ENCODE data around the gene SACS.
"Not testable (repeated sequence)": the region's sequence is repeated elsewhere in the genome, so short reads cannot be mapped to it uniquely, and the experiment has no call there.

SACS gene

DNA sequence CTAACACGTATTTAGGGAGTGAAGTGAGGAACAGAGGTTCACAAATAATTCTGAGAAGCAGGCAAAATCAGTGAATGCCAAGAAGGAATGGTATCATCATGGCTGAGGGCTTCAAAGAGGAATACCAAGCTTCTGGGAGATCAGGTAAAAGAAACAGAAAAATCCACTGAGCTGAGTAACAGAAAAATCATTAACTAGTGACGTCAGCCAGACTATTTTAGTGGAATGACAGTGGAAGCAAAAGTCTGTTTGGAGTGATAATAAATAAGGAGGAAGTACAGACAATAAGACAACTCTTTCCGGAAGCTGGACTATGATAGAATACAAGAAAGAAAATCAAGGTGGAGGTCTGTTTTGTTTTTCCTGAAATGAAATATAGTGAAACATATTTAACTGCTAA is 83.5 kb downstream of the SACS start:
- DNase-seq: no peak

DNA sequence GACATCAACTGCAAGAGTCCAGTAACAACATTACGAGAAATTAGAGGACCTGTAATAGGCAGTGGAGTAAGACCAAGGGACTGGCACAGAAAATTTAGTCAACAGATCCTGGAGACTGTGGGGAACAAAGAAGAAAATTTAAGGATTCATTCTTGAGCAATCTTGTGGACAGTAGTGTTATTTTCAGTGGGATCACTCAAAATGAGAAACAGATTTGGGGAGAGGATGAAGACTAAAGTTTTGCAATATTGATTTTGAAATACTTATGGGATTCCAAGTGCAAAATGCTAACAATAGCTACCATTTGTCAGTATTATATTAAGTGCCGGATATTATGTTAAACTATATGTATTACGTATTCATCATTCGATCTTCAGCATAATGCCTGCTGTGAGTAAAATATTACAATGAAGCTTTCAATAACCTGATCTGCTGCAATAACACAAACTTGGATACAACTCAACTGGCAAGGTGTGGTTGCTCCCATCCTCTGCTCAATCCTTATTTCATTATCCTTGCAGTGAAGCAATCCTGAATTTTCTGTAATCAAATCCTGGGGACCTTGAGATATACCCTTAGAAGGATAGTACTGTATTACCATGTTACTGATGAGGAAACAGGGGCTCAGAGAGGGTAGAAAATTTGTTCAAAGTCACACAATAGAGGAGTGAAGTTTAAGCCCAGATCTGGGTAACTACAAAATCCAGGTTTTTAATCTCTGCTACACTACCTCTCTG is 84.2 kb downstream of the SACS start:
- no peak for DNase-seq

DNA sequence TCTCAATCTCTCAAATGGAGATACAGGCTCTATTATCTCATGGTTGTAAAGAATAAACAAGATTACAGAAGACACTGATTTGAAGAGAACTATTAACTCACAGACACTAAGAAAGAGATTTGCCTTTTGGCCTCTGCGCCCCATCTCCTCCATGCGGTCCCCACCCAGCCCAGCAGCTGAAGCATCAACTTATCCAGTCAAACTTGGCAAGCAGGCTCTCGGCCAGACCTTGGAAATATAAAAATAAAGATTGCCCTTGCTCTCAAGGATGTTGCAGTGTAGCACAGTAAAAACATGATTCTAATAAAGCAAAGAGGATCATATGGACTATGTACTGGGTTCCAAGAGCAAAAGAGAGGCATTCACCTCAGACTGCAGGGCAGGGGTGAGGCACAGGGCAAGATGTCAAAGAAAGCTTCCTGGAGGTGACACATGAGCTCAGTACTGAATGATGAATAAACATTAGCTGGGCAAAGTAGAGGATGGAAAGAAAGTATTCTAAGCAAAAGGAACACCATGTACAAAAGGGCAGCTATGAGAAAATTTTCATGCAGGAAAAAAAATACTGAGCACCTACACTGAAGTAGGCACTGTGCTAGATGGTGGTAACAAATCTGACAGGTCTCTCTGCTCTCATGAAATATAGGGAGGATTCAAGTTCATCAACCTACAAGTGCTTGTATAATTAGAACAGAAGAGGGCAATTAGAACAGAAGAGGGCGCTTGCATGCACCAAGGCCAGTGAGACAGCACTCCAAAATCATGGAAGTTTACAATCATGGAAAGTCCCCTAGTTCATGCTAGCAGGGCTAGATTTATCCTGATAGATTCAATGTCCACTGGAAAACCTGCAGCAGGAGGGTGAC is 85.0 kb downstream of the SACS start:
- DNase-seq: no peak

DNA sequence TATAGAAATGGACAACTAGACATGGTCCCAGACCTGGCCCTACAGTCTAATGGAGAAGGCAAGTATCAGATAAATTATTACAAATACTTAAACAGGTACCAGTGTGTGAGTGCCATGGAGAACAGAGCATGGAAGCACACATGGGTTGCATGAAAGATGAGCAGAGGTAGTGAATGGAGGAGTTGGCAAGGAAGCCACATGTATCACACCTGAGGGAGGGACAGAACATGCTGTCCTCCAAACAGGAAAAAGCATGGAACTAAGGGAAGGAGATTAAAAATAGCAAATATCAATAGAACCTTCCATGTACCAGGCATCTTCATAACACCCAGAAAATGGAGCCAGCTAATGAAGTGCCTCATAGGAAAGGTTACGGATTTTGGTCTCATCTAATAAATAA is 85.9 kb downstream of the SACS start:
- no peak for DNase-seq

DNA sequence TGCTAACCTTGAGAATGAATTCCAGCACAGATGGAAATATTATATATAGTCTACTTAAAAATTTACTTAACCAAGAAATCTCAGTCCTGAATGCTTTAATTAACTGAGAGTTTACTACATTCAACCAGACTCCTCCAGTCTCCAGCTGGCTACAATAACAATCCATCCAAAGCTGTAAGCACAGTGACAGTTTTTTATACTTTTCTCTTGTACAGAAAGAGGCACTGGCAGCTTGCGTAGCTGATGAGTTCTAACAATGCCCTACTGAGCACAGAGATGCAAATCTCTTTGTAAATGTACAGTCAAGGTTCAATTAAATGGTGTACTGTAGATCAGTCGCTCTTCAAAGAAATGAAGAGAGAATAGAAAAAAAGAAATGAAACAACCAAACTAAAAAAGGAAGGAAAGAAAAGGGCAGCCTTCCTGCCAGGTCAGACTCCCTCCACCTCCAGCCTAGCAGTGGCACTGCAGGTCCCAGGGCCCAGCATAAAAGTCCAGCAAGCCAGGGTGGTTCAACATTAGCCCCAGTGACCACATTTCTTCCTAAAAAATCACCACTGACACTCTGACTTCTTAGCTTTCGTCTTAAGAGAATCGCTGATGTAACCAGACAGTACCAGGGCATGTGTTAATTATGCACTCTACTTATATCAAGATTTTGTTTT is 88.4 kb downstream of the SACS start:
- no peak for DNase-seq

DNA sequence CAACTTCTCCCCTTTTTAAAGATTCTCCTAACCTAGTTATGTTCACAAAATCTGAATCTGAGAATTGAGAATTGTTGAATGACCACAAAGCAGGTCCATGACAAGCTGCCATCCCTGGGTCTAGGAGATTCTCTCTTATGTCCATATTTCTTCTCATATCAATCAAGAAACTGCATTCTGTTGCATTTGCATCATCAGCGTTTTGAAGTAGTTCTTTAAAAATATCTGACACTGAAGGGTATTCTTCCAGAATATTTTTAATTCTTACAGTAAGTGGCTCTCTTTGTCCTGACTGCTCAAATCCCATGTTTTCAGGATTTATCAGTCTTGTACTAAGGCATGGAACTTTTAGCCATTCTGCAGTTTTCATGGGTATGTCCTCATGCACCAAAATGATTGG is 94.3 kb downstream of the SACS start:
- DNase-seq: no peak

DNA sequence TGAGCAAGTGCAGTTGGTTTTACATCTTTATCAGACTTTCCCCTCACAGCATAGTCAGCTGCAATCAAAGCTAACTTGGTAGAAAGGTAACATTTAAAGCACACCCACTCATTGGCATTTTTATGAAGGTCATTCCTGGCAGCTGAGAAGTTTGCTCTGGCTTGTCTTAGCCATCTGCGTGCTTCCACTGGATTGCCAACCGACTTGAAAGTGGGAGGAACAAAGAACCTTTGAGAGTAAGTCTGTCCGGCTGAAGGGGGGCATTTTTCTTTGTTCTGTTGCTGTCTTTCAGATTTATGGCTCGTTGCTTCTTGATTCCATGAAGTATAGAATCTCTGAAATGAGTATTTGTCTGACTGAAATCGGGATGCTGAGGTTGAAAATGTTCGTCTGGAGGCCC is 103.1 kb downstream of the SACS start:
- no peak for DNase-seq

DNA sequence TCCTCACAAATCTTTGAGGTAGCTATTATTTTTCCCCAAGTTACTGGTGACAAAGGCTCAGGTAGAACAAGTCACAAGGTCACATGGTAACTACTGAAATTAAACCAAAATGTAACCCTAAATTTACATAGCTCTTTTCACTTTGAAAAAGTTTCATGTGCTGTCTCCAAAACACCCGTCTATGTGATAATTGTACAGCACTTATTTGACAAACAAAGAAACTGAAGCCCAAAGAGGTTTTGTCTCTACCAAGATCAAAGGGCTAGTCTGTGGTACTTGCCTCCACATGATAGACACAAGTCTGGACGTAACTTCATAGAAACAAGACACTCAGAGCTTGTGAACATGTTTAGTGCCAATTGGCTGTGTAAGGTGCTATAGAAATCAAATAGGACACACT is 108.3 kb downstream of the SACS start:
- DNase-seq: no peak

DNA sequence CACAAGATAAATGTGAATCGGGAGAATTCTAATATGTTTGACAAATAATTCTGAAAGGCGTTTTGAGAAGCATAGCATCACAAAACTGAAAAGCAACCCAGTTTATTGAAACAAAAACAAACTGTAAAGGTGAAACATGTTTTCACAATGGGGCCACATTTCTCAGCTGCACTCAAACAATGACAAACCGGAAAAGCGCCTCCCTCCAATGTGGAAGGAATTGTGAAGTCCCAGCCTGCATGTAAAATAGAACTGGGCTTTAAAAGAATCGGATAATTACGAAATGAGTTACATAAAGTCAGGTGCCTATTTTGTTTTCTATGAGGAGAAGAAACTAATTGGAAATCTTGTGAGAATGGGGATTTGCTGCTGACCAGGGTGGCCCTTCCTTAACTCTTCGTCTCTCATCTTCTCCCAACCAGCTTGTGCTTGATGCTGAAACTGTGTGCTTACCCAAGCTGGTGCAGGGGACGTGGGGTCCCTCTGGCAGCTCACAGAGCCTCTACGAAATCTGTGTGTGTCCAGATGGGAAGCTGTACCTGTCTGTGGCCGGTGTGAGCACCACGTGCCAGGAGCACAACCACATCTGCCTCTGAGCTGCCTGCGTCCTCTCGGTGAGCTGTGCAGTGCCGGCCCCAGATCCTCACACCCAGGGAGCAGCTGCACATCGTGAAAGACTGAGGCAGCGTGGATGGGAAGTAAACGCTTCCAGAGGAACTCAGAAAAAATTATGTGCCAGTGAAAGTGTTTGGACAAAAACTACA is 109.4 kb downstream of the SACS start:
- DNase-seq: peak; percentile 17

DNA sequence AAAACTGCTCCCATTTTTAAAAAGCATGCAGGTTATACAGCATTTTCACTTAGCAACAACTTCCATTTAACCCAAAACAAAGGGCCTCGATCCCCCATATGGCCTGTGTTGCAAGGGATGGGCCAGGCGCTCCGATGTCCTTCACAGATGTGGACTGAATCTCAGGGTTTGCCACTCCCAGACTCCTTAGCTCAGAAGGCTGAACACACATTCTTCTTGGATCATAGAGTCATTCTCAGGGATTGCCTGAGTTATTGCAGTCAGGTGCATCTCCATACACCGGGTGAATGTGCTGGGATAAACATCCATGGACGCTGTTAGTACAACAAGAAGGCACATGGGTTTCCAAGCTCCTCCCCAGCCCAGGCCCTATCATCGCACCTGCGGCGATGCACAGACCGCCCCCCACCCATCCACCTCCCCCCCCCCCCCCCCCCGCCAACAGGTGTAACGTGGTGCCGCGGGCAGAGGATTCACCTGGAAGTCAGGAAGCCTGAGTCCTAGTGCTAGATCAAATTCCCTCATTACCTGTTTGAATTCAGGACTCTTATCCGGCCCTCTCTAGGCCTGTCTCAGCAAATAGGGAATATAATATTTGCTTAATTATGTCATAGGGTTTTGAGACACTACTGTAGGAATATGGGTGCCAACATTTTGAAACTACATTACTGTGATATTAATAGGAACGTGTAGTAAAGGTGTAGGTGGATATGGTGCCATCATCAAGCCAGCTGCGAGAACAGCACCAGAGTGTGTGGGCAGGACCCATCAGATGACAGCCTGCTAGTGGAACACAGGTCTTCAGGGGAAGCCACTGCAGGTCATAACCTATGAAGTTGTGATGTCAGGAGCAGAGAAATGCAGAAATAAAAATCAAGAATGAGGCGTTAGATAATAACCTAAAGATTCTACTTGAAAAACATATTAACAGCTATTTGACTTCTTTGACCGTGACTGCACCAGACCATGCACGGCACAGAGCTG is 110.9 kb downstream of the SACS start:
- peak; percentile 59 for DNase-seq

DNA sequence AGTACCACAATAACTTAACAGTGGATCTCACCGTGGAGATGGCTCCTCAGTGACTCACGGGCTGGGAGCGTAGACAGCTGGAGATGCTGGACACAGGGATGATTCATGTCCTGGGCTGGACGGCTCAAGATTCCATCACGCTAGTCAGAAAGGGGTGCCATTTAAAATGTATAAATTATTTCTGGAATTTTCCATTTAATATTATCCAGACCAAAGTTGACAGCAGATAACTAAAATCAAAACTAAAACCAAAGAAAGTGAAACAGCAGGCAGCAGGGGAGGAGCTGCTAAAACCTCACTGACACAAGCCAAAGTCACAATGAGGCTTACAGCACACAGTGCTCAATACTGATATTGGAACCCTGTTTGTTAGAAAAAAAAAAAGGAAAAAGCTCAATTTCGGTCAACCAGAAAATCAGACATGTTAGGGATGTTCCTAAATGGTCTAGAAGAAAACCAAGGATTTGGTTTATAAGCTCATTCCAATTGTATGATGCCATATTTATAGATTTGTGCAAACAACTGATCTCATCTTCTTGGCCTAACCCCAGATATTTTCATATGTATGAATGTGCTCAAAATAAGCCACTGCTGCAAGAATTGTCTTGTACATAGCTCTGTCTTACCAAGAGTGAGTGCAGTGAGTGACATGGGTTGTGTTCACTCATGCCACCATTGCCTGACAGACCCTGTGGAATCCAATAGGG is 111.8 kb downstream of the SACS start:
- DNase-seq: no peak

DNA sequence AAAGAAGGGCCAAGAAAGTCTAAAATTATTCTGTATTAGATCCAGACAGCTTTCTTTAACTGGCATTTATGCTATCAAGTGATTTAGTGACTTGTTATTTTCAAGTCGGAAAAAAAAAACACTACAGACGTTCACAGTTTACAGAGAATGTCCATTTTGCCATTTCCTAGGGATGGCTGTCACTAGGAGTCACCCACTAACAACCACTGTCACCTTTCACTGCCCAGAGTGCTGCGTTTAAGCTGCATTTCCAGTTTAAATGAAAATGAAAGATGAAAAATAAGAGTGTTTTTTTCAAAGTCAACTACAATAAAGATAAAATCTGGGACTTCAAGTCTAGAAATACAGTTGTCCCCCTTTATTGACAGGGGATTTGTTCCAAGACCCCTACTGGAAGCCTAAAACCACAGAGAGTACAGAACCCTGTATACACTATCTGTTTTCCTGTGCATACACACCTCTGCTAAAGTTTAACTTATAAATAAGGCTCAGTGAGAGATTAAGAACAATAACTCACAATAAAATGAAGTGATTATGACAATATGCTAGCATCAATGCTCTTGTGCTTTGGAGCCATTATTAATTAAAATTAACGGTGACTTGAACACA is 112.5 kb downstream of the SACS start:
- no peak for DNase-seq

DNA sequence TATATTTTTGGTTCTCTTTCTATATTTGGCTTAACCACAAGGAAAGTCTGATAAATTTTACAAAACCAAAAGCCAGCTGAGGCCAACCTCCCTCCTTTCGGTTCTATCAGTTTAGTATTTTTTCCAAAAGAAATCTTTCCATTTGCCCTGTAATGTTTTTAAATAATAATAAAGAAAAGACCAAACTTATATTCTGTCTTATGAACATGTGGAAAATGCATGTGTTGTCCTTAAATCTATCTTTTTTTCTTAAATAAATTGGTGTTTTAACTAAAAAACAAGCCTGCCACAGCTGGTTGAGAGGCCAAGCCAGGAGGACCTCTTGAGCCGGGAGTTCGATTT is 113.6 kb downstream of the SACS start:
- no peak for DNase-seq

DNA sequence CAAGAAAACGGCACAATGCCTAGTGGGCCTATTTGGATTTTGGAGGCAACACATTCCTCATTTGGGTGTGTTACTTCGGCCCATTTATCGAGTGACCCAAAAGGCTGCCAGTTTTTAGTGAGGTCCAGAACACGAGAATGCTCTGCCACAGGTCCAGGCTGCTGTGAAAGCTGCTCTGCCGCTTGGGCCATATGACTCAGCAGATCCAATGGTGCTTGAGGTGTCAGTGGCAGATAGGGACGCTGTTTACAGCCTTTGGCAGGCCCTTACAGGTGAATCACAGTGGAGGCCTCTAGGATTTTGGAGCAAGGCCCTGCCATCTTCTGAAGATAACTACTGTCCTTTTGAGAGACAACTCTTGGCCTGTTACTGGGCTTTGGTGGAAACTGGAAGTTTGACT is 118.7 kb downstream of the SACS start:
- not testable (repeated sequence) for DNase-seq

DNA sequence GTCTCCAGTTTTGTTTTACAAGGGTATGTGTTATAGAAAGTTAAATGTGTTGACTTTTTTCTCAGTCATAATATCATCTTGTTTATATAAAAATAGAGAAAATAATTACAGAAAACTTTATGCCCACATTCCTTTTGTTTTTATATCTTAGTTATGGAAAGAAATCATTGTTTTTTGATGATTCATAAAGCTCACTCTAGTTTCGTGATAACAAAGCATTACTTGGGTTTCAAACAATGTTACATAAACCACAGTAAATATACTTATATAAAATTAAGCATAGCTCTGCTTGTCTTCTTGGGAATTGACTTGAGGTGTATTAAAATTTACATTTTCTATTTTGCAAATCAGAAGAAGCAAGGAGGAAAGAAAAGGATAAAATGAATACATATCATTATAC is 140.9 kb downstream of the SACS start:
- no peak for DNase-seq

DNA sequence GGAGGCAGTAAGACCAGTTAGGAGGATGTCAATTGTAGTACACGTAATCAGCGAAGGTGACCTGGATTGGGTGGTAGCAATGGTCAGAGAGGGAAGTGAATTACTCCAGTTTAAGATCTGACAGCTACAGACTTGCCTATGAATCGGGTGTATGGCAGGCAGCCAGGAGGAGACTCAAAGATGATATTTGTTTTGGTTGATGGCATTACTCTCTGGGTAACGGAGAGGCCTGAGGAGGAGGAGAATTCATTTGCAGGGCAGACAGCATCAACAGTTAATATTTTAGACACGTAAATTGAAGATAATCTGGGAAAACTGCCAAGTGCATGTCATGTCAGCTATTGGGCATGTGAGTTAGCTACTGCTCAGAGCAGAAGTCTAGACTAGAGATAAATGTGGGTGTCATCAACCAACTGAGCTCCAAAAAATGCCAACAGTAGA is 143.6 kb downstream of the SACS start:
- no peak for DNase-seq

DNA sequence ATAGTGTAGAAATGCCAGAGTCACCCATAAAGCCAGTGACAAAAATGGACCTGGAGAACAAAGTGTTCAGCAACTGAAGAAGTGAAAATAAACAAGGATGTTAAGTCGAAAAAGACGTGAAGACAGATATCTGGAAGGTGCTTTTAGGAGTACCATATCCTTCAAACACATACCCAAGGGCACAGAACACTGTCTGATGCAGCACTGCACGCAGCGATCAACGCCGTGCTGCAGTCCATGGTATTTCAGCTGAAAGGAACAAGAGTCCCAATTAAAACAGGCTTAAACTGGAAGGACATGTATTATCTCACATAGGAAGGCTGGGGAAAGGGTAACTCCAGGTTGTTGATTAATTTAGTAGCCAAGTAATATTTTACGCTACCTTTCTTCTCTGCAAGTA is 144.5 kb downstream of the SACS start:
- DNase-seq: no peak

DNA sequence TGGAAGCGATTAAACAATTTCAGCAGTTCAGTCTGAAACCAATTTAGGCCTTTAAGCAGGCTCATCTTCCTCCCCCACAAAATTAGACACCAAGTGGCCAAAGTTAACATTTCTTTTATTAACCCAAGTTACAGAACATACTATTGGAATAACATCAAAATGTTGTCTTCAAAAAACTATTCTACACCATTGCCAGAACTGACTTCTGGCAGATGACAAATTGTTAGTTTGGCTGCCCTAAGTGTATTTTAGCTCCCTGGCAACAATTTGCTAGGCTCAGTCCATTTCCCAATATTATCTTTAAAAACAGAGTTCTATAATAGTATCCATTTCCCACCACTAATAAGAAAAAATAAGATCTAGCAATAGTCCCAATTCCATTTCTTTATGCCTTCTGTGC is 144.9 kb downstream of the SACS start:
- DNase-seq: no peak

DNA sequence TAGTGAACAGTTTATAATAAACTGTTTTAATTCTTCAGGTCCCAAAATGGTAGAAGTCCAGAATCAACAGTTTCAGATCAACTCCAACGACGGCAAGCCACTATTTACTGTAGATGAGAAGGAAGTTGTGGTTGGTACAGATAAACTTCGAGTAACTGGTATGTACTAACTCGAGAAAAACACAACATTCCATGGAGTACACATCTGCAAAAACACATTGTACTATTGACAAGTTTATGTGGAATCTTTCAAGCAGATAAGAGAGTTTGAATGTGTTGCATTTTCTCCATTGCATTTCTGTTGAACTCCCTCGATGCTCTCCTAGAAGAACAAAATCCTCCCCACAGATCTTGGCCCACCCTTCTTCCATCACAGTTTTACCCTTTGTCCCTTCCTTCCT is 154.2 kb downstream of the SACS start:
- DNase-seq: no peak

Measured in NCI-H146 (cell line).